ENCODE data around the gene MEI4. TPM values are rescaled to one million over a fixed set of nuclear protein-coding genes. Genes with fewer than 3 reads are reported as not detected.

Gene MEI4
- total RNA-seq, 1 donor from 2014 or later = not detected

DNA sequence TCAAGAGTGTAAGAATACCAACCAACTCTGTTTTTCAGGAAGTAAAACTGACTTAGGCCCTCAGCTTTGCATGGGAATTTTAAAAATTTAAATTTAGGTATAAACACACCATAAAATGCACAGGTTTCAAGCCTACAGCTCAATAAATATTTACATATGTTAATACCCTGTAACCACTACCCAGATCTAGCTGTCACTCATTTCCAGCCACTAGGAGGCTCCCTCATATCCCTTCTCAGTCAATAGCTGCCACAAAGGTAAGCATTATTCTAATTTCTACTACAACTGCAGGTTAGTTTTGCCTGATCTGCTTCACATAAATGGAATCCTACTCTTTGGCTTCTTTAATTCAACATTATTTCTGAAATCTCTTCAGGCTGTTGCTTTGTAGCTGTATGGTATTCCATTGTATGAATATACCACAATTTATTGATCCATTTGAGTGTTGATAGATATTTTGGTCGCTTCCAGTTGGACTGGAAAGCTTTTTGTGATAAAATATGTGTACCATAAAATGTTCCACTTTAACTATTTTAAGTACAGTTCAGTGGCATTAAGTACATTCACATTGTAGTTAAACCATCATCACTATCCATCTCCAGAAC, 32.5 kb upstream of the MEI4 start:
- H3K36me3 Mint-ChIP-seq (ENCODE audit: low read depth) = no peaks in the 10 kb centered on the region
- peaks cover 2% of the 10 kb centered on the region for H3K9me3 Mint-ChIP-seq
- ATAC-seq (ENCODE audit: low read depth) (no peak), DNase-seq (no peak)
- POLR2A ChIA-PET = no interaction called here
- no peak overlapping the region for H3K27ac Mint-ChIP-seq
- CTCF ChIA-PET = no interaction called here
- no peaks in the 10 kb centered on the region for H3K27me3 Mint-ChIP-seq
- no peak overlapping the region for H3K4me3 Mint-ChIP-seq
- TF ChIP-seq, protein P1, sequence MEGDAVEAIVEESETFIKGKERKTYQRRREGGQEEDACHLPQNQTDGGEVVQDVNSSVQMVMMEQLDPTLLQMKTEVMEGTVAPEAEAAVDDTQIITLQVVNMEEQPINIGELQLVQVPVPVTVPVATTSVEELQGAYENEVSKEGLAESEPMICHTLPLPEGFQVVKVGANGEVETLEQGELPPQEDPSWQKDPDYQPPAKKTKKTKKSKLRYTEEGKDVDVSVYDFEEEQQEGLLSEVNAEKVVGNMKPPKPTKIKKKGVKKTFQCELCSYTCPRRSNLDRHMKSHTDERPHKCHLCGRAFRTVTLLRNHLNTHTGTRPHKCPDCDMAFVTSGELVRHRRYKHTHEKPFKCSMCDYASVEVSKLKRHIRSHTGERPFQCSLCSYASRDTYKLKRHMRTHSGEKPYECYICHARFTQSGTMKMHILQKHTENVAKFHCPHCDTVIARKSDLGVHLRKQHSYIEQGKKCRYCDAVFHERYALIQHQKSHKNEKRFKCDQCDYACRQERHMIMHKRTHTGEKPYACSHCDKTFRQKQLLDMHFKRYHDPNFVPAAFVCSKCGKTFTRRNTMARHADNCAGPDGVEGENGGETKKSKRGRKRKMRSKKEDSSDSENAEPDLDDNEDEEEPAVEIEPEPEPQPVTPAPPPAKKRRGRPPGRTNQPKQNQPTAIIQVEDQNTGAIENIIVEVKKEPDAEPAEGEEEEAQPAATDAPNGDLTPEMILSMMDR (IDR thresholded peaks at IDR 0.05) = no peak
- H3K4me1 Mint-ChIP-seq = no peaks in the 10 kb centered on the region
- intact Hi-C loops (cut with micrococcal nuclease) = no loop called here

DNA sequence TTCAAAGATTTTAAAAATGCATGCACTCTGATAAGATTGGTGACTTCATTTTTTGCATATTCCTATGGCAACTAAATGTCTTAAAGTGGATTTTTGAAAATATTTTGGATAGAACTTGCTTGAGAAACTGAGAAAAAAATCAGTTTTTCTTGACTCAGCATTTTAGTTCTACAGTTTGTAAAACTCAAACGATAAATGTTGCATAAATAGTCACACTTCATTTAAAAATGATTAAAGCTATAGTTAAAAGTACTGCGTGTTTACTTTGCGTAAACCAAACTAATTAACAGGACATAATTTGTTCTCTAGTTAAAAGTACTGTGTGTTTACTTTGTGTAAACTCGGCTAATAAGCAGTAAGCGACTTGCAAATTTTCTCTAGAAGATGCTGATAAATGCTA, 28.3 kb upstream of the MEI4 start:
- Mint-ChIP-seq H3K9me3 (no peaks in the 10 kb centered on the region), H3K36me3 (ENCODE audit: low read depth) (no peaks in the 10 kb centered on the region), H3K4me1 (no peaks in the 10 kb centered on the region), H3K27ac (no peak overlapping the region), H3K27me3 (no peaks in the 10 kb centered on the region), H3K4me3 (no peak overlapping the region)
- ChIA-PET POLR2A (no interaction called here), CTCF (no interaction called here)
- TF ChIP-seq, protein P1 (IDR thresholded peaks at IDR 0.05) = no peak
- no peak for ATAC-seq (ENCODE audit: low read depth)
- intact Hi-C loops (cut with micrococcal nuclease) = no loop called here
- no peak for DNase-seq

DNA sequence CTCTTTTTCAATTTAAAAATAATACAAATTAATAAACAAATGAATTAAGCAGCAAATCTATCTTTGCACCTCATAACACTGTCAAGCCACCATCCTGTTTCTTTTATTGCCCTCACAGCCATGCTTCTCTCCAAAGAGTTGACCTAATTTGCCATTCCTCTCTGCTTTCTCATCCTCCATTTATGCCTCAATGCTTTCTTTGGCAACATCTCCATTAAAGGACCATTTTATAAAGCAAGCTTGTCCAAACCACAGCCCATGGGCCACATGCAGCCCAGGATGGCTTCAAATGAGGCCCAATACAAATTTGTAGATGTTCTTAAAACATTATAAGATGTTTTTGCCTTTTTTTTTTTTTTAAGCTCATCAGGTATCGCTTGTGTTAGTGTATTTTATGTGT, 26.4 kb upstream of the MEI4 start:
- POLR2A ChIA-PET = no interaction called here
- no peak overlapping the region for H3K27ac Mint-ChIP-seq
- H3K9me3 Mint-ChIP-seq = no peaks in the 10 kb centered on the region

DNA sequence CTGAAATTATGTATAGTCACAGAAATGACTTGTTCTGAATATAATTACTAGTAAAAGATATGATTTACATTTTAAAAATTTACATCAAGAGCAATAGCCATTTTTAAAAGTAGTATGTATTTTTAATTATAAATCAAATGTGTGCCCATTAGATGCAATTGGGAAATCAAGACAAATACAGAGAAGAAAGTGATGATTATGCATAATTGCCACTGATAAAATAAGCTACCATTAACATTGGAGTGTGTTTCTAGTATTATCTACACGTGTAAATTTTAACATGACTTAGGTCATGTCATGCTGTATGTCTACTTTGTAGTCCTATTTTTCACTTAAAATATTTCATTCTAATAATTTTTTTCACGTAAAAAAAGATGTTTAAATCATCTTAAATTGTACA, 22.8 kb upstream of the MEI4 start:
- POLR2A ChIA-PET = no interaction called here
- H3K36me3 Mint-ChIP-seq (ENCODE audit: low read depth) = no peaks in the 10 kb centered on the region
- intact Hi-C loops (cut with micrococcal nuclease) = no loop called here

More for the DNA sequence above, 26.4 kb upstream of the MEI4 start:
- no peak for DNase-seq
- intact Hi-C loops (cut with micrococcal nuclease) = no loop called here
- no peaks in the 10 kb centered on the region for H3K36me3 Mint-ChIP-seq (ENCODE audit: low read depth)
- TF ChIP-seq, protein P1 (IDR thresholded peaks at IDR 0.05) = no peak
- ATAC-seq (ENCODE audit: low read depth) = no peak
- CTCF ChIA-PET = no interaction called here
- H3K27me3 Mint-ChIP-seq = no peaks in the 10 kb centered on the region
- H3K4me3 Mint-ChIP-seq = no peak overlapping the region
- H3K4me1 Mint-ChIP-seq = no peaks in the 10 kb centered on the region

DNA sequence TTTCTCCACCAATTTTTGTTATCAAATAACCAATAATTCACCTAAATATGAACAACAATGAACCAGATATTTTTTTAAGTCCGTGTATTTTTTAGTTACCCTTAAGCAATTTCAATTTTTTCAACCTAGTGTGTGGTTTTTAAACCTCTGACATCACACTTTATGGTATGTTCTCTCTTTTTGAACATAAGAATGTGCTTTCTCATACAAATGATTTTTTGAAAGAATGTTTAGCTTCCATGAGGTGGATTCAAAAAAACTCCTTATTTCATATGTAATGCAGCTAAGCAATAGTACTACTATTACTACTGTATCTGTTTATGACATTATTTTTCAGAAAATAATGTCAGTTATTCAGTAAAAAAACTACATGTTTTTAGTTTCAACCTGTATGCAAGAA, 19.4 kb upstream of the MEI4 start:
- TF ChIP-seq, protein P1 (IDR thresholded peaks at IDR 0.05) = no peak
- CTCF ChIA-PET = no interaction called here
- Mint-ChIP-seq H3K4me1 (no peaks in the 10 kb centered on the region), H3K4me3 (no peak overlapping the region), H3K9me3 (peaks cover 4% of the 10 kb centered on the region), H3K36me3 (ENCODE audit: low read depth) (no peaks in the 10 kb centered on the region), H3K27me3 (no peaks in the 10 kb centered on the region), H3K27ac (no peak overlapping the region)
- intact Hi-C loops (cut with micrococcal nuclease) = no loop called here
- no peak for DNase-seq
- ATAC-seq (ENCODE audit: low read depth) = no peak
- POLR2A ChIA-PET = no interaction called here

More for the DNA sequence above, 22.8 kb upstream of the MEI4 start:
- H3K4me3 Mint-ChIP-seq = no peak overlapping the region
- H3K4me1 Mint-ChIP-seq = no peaks in the 10 kb centered on the region
- ATAC-seq (ENCODE audit: low read depth) (no peak), DNase-seq (no peak)
- H3K27ac Mint-ChIP-seq = no peak overlapping the region
- TF ChIP-seq, protein P1 (IDR thresholded peaks at IDR 0.05) = no peak
- H3K9me3 Mint-ChIP-seq = peaks cover 2% of the 10 kb centered on the region
- H3K27me3 Mint-ChIP-seq = no peaks in the 10 kb centered on the region
- CTCF ChIA-PET = no interaction called here

Measured in activated B cell treated with CpG ODN at 0.5 μM for 24 hours (primary cell).